H1 (cell line): ENCODE results near the gene CMTR2. TPM values are rescaled to one million over a fixed set of nuclear protein-coding genes. Genes with fewer than 3 reads are reported as not detected.

Source experiments
- CTCF ChIA-PET: fragments of 300-600 bp; sonication (Branson Sonifier 250); formaldehyde crosslinking; loops from one replicate; lab custom pipeline; 2021; ENCODE audit not compliant: partially characterized antibody; lab: Charles Lee
- POLR2A ChIA-PET: fragments of 300-600 bp; sonication (Branson Sonifier 250); formaldehyde crosslinking; loops from one replicate; lab custom pipeline; 2021; ENCODE audit warnings: inconsistent platforms; ENCODE audit not compliant: partially characterized antibody; lab: Charles Lee
- DNase-seq, 2 experiments: peaks; one replicate each; pipeline versions ENCODE4 v3.0.0 to v3.0.0-alpha.2; 2010 to 2022; ENCODE audit warnings: low spot score in 2 of 2, low read depth in 1 of 2, mixed read lengths in 1 of 2
- FAIRE-seq: peaks from 2 replicates; lab custom pipeline; 2011; peaks lifted over from hg19 to GRCh38; lab: Jason Lieb, UNC
- H2AFZ ChIP-seq: 2 replicates; pipeline ENCODE4 v1.8.1; 2012; ENCODE audit warnings: low read length, inconsistent platforms
- H2AK5ac ChIP-seq: 2 replicates; pipeline ENCODE4 v1.6.1; 2013; ENCODE audit warnings: low read depth, low read length
- H2BK120ac ChIP-seq: replicated peaks from 2 replicates; pipeline ENCODE3; 2013; ENCODE audit warnings: low read depth, low read length, inconsistent platforms
- H2BK12ac ChIP-seq: 2 replicates; pipeline ENCODE4 v1.6.1; 2013; ENCODE audit warnings: low read depth, low read length
- H2BK15ac ChIP-seq: 2 replicates; pipeline ENCODE4 v1.6.1; 2013; ENCODE audit warnings: low read length
- H2BK20ac ChIP-seq: 2 replicates; pipeline ENCODE4 v1.6.1; 2013; ENCODE audit warnings: low read length
- H2BK5ac ChIP-seq: 2 replicates; pipeline ENCODE4 v1.6.1; 2013; ENCODE audit warnings: low read depth, low read length
- H3K14ac ChIP-seq: 2 replicates; pipeline ENCODE4 v1.6.1; 2013; ENCODE audit warnings: inconsistent platforms; ENCODE audit not compliant: insufficient read length
- H3K18ac ChIP-seq: 2 replicates; pipeline ENCODE4 v1.6.1; 2013; ENCODE audit warnings: low read length; ENCODE audit errors: extremely low read depth
- H3K23ac ChIP-seq: 2 replicates; pipeline ENCODE4 v1.6.1; 2013; ENCODE audit warnings: inconsistent platforms; ENCODE audit not compliant: insufficient read length
- H3K23me2 ChIP-seq: 2 replicates; pipeline ENCODE4 v1.6.1; 2013; ENCODE audit warnings: low read depth, low read length
- H3K27ac ChIP-seq: 2 replicates; pipeline ENCODE4 v1.6.1; 2011; ENCODE audit warnings: low read depth, low read length, inconsistent platforms
- H3K27me3 ChIP-seq, 4 experiments: replicated peaks in 1 of 4; 1 replicate in 1 of 4; 2 replicates in 3 of 4; pipeline versions ENCODE4 v1.6.1 to v1.8.1; 2011 to 2013; ENCODE audit warnings: low read length in 3 of 4, mild to moderate bottlenecking in 3 of 4, inconsistent platforms in 2 of 4, mixed read lengths in 2 of 4, moderate library complexity in 1 of 4; ENCODE audit not compliant: control insufficient read depth in 3 of 4, insufficient read depth in 3 of 4; ENCODE audit errors: extremely low read depth in 1 of 4
- H3K36me3 ChIP-seq, 4 experiments: 2 replicates each; pipeline versions ENCODE4 v1.6.1 to v1.8.1; 2011 to 2013; ENCODE audit warnings: mild to moderate bottlenecking in 4 of 4, low read length in 3 of 4, moderate library complexity in 2 of 4, control low read depth in 1 of 4, inconsistent platforms in 1 of 4; ENCODE audit not compliant: insufficient read depth in 4 of 4, control insufficient read depth in 2 of 4
- H3K4ac ChIP-seq: replicated peaks from 2 replicates; pipeline ENCODE3; 2013; ENCODE audit warnings: low read length, low read depth, mixed read lengths, inconsistent platforms; ENCODE audit not compliant: insufficient read length
- H3K4me1 ChIP-seq, 4 experiments: replicated peaks in 1 of 4; 1 replicate in 1 of 4; 2 replicates in 3 of 4; pipeline versions ENCODE4 v1.6.1 to v1.8.1; 2011 to 2013; ENCODE audit warnings: low read length in 3 of 4, inconsistent platforms in 2 of 4, mixed read lengths in 1 of 4; ENCODE audit not compliant: insufficient read depth in 4 of 4, control insufficient read depth in 3 of 4
- H3K4me2 ChIP-seq, 2 experiments: 2 replicates each; pipeline versions ENCODE4 v1.6.1 to v1.8.1; 2011 to 2013; ENCODE audit warnings: low read depth in 2 of 2, low read length in 2 of 2, control low read depth in 1 of 2, inconsistent platforms in 1 of 2, mild to moderate bottlenecking in 1 of 2; ENCODE audit not compliant: insufficient read depth in 1 of 2
- H3K4me3 ChIP-seq, 4 experiments: fragments of 200-600, 300-600 bp in 1 of 4; sonication (generic), shearing (Covaris generic), sonication (Bioruptor Twin) in 1 of 4; 2 replicates each; pipeline versions ENCODE4 v1.5.1 to v1.8.1; 2011 to 2016; ENCODE audit warnings: low read length in 4 of 4, low read depth in 3 of 4, control low read depth in 2 of 4, inconsistent platforms in 2 of 4, mild to moderate bottlenecking in 2 of 4, mixed read lengths in 1 of 4, moderate library complexity in 1 of 4; ENCODE audit not compliant: insufficient read depth in 2 of 4; ENCODE audit errors: extremely low read depth in 1 of 4
- H3K56ac ChIP-seq: replicated peaks from 2 replicates; pipeline ENCODE3; 2013; ENCODE audit warnings: low read depth, mild to moderate bottlenecking, mixed read lengths, low read length, inconsistent platforms; ENCODE audit not compliant: insufficient read length
- H3K79me1 ChIP-seq: 2 replicates; pipeline ENCODE4 v1.6.1; 2013; ENCODE audit warnings: low read depth, low read length, control low read depth
- H3K79me2 ChIP-seq, 2 experiments: 2 replicates each; pipeline versions ENCODE4 v1.6.1 to v1.8.1; 2012 to 2013; ENCODE audit warnings: low read length in 2 of 2, mild to moderate bottlenecking in 2 of 2, inconsistent platforms in 1 of 2; ENCODE audit not compliant: insufficient read depth in 2 of 2, control insufficient read depth in 1 of 2
- H3K9ac ChIP-seq, 4 experiments: replicated peaks in 1 of 4; 1 replicate in 1 of 4; 2 replicates in 3 of 4; pipeline versions ENCODE4 v1.6.1 to v1.8.1; 2011 to 2013; ENCODE audit warnings: low read depth in 3 of 4, low read length in 3 of 4, control low read depth in 2 of 4, mild to moderate bottlenecking in 2 of 4, moderate library complexity in 2 of 4, inconsistent platforms in 1 of 4; ENCODE audit errors: extremely low read depth in 1 of 4
- H3K9me3 ChIP-seq, 2 experiments: 2 replicates each; pipeline versions ENCODE4 v1.6.1 to v1.8.1; 2012 to 2013; ENCODE audit warnings: mild to moderate bottlenecking in 2 of 2, moderate library complexity in 2 of 2, control low read depth in 1 of 2, inconsistent platforms in 1 of 2, low read depth in 1 of 2, low read length in 1 of 2, mixed read lengths in 1 of 2; ENCODE audit not compliant: insufficient read depth in 2 of 2
- H4K20me1 ChIP-seq, 2 experiments: replicated peaks in 1 of 2; 2 replicates each; pipeline versions ENCODE3 to v1.8.1; 2011 to 2013; ENCODE audit warnings: inconsistent platforms in 2 of 2, low read length in 2 of 2, mild to moderate bottlenecking in 1 of 2; ENCODE audit not compliant: insufficient read depth in 2 of 2, control insufficient read depth in 1 of 2
- H4K5ac ChIP-seq: 2 replicates; pipeline ENCODE4 v1.6.1; 2013; ENCODE audit warnings: low read length, low read depth, mixed read lengths, inconsistent platforms; ENCODE audit not compliant: insufficient read length
- H4K8ac ChIP-seq: 2 replicates; pipeline ENCODE4 v1.8.0; 2013; ENCODE audit warnings: mild to moderate bottlenecking, moderate library complexity, low read length, inconsistent platforms; ENCODE audit not compliant: insufficient read depth; ENCODE audit errors: extremely low read depth
- H4K91ac ChIP-seq: replicated peaks from 2 replicates; pipeline ENCODE3; 2013; ENCODE audit warnings: low read length, mixed read lengths, inconsistent platforms; ENCODE audit not compliant: insufficient read length
- ASH2L ChIP-seq: fragments of 200-600, 300-600 bp; sonication (generic); IDR thresholded peaks from one replicate; pipeline ENCODE4 v1.7.1; 2017; ENCODE audit warnings: low read length
- BACH1 ChIP-seq: IDR thresholded peaks from 2 replicates; pipeline ENCODE4 v1.6.1; 2012; ENCODE audit warnings: low read length, improper control_type of control experiment
- CHD2 ChIP-seq: IDR thresholded peaks from 2 replicates; pipeline ENCODE4 v1.6.1; 2012; ENCODE audit warnings: low read length, improper control_type of control experiment
- CREB1 ChIP-seq: IDR thresholded peaks from 2 replicates; pipeline ENCODE4 v1.6.1; 2012; ENCODE audit warnings: inconsistent platforms
- CTBP2 ChIP-seq: IDR thresholded peaks from 2 replicates; pipeline ENCODE4 v1.7.0; 2011; ENCODE audit warnings: borderline replicate concordance, mild to moderate bottlenecking, moderate library complexity, mixed read lengths, low read length; ENCODE audit not compliant: insufficient read depth, insufficient read length
- GABPA ChIP-seq: IDR thresholded peaks from 2 replicates; pipeline ENCODE4 v1.6.1; 2011; ENCODE audit warnings: mild to moderate bottlenecking, low read length, moderate library complexity, borderline replicate concordance; ENCODE audit not compliant: insufficient read depth
- GTF2F1 ChIP-seq: IDR thresholded peaks from 2 replicates; pipeline ENCODE4 v1.6.1; 2012; ENCODE audit warnings: low read depth, low read length, improper control_type of control experiment, borderline replicate concordance
- KDM4A ChIP-seq: IDR thresholded peaks from one replicate; pipeline ENCODE4 v1.7.1; 2012; ENCODE audit warnings: low read depth, mild to moderate bottlenecking, moderate library complexity, low read length, inconsistent platforms; ENCODE audit not compliant: severe bottlenecking
- RXRA ChIP-seq: IDR thresholded peaks from 2 replicates; pipeline ENCODE4 v1.6.1; 2011; ENCODE audit warnings: low read depth, mild to moderate bottlenecking, low read length, moderate library complexity; ENCODE audit not compliant: insufficient read depth
- SAP30 ChIP-seq: fragments of 300-600 bp; sonication (generic); IDR thresholded peaks from 2 replicates; pipeline ENCODE4 v1.7.1; 2012; ENCODE audit warnings: low read length, moderate library complexity, mild to moderate bottlenecking, inconsistent platforms; ENCODE audit not compliant: insufficient read depth, insufficient replicate concordance
- SIRT6 ChIP-seq: IDR thresholded peaks from one replicate; pipeline ENCODE4 v1.7.1; 2012; ENCODE audit warnings: low read length, inconsistent platforms
- SP2 ChIP-seq: IDR thresholded peaks from 2 replicates; pipeline ENCODE4 v1.6.1; 2012; ENCODE audit warnings: mild to moderate bottlenecking, low read length, inconsistent platforms
- SUZ12 ChIP-seq: fragments of 200-600 bp; sonication (generic); IDR thresholded peaks from 2 replicates; pipeline ENCODE4 v1.6.1; 2012; ENCODE audit warnings: mild to moderate bottlenecking, inconsistent platforms, low read length, moderate library complexity, mixed read lengths
- TBP ChIP-seq: IDR thresholded peaks from 2 replicates; pipeline ENCODE4 v1.6.1; 2011; ENCODE audit warnings: low read depth, low read length, improper control_type of control experiment
- ZNF274 ChIP-seq: IDR thresholded peaks from 2 replicates; pipeline ENCODE4 v1.7.0; 2012; ENCODE audit warnings: low read length, borderline replicate concordance; ENCODE audit errors: extremely low read depth
- WGBS, 2 experiments: shearing (Covaris generic) in 1 of 2; methylation state at CpG; one replicate each; pipeline versions ENCODE4 v1.1.6 to v1.1.7; 2013 to 2015; ENCODE audit warnings: low lambda C conversion rate in 2 of 2, mixed read lengths in 2 of 2, inconsistent platforms in 1 of 2, low coverage in 1 of 2, missing lambda C conversion rate in 1 of 2; ENCODE audit not compliant: insufficient replicate concordance in 2 of 2, insufficient coverage in 1 of 2, insufficient read length in 1 of 2; ENCODE audit errors: extremely low coverage in 1 of 2, missing lambda C conversion rate in 1 of 2; 5-methylcytosine and 5-hydroxymethylcytosine counted together
- polyA plus RNA-seq, 7 experiments: library from polyadenylated mRNA; depleted of rRNA in 3 of 7; stranded (reverse) in 5 of 7; unstranded in 2 of 7; fragments of >200 nt in 5 of 7; fragments of 200-250 nt in 2 of 7; gene quantifications; 1 replicate in 5 of 7; 2 replicates in 1 of 7; 4 replicates in 1 of 7; pipeline versions ENCODE4 v1.2.1 to v1.2.3, GENCODE V29; 2011 to 2013; ENCODE audit warnings: missing spikeins in 2 of 7, mixed read lengths in 2 of 7
- total RNA-seq: library from RNA; stranded (reverse); fragmentation: NEBNext Ultra II Directional; extraction: Animal tissue kit (Norgen Biotek cat#: 25700); gene quantifications from 2 replicates; pipeline ENCODE4 v1.2.1, GENCODE V29; 2021

Gene CMTR2
- total and polyA plus RNA-seq, 2 of the 8 experiments (the other 6 are each of a cell fraction or from before 2014, with no cell fraction given): 8.5 to 12.8 TPM

- 0 out of 4 replicates have a peak, but pooled peaks cover 0 to 2% of the 10 kb centered on the region in 2 experiments for H3K9me3 ChIP-seq
- DNase-seq (no peak), FAIRE-seq (no peak)
- no peaks in the 10 kb centered on the region for H4K20me1 ChIP-seq
- no peak overlapping the region for H2BK120ac ChIP-seq
- ChIA-PET POLR2A (no interaction called here), CTCF (interaction anchor here (0.9 to 1.4 kb wide), 2 partner anchors 9 to 17 kb away, joined by 4 to 6 read pairs; no protein-coding TSS in a partner anchor)
- no peak overlapping the region for H4K8ac ChIP-seq
- no peak overlapping the region for H3K23ac ChIP-seq
- H2AFZ ChIP-seq: no peak overlapping the region
- no peak overlapping the region for H3K18ac ChIP-seq
- no peak overlapping the region for H2AK5ac ChIP-seq
- no peak overlapping the region for H3K9ac ChIP-seq
- no peak overlapping the region for H4K5ac ChIP-seq
- no peaks in the 10 kb centered on the region for H3K36me3 ChIP-seq
- no peak overlapping the region for H4K91ac ChIP-seq
- H2BK12ac ChIP-seq: no peak overlapping the region
- H3K4me3 ChIP-seq: no peak overlapping the region
- H3K79me2 ChIP-seq: no peaks in the 10 kb centered on the region
- no peaks in the 10 kb centered on the region for H3K79me1 ChIP-seq
- H3K4me2 ChIP-seq: no peak overlapping the region
- H3K27ac ChIP-seq: no peak overlapping the region
- no peak overlapping the region for H3K4ac ChIP-seq
- no peaks in the 10 kb centered on the region; the same call in 1 of the 2 replicates for H3K23me2 ChIP-seq
- WGBS, 2 experiments: 76% methylated on average over 1 of the region's 1 CpG; no CpG with 5 or more reads in 1 of the 2 experiments
- H2BK5ac ChIP-seq: no peak overlapping the region
- H2BK15ac ChIP-seq: no peak overlapping the region
- no peaks in the 10 kb centered on the region; a peak in 1 of 7 replicates for H3K27me3 ChIP-seq
- H3K56ac ChIP-seq: no peak overlapping the region
- H2BK20ac ChIP-seq: no peak overlapping the region
- peaks cover 0 to 10% (median 5%) of the 10 kb centered on the region in 4 experiments; a peak in 3 of 7 replicates for H3K4me1 ChIP-seq
- H3K14ac ChIP-seq: no peak overlapping the region
- TF ChIP-seq CTBP2 (no peak), SP2 (no peak), BACH1 (no peak), SAP30 (no peak), TBP (no peak), CHD2 (no peak), GTF2F1 (no peak), ZNF274 (no peak), KDM4A (no peak), ASH2L (no peak), GABPA (no peak), SIRT6 (no peak), CREB1 (no peak), RXRA (no peak), SUZ12 (no peak)
These were observed 30.8 kb downstream of the CMTR2 start for GRCh38 chr16:71258372-71258771.
